Activated T-helper 1 cell treated with anti-CD3 and anti-CD28 coated beads, Interleukin-12 subunit alpha, Interleukin-12 subunit beta, Interleukin-2, Interleukin-4 antibody, amounts not matched to agents 30 ng/mL and 10 ng/mL and 1 ng/mL, durations not matched to agents 14 hours and 24 hours and 36 hours (primary cell): ENCODE data around the gene MAML3. TPM values are rescaled to one million over a fixed set of nuclear protein-coding genes. Genes with fewer than 3 reads are reported as not detected.

Source experiments
- DNase-seq: peaks from one replicate; pipeline ENCODE4 v3.0.0; 2021; ENCODE audit warnings: low spot score
- H3K27ac Mint-ChIP-seq: one replicate; pipeline ENCODE4 v1.8.0; 2021; ENCODE audit warnings: mild to moderate bottlenecking, mixed read lengths
- H3K27me3 Mint-ChIP-seq: one replicate; pipeline ENCODE4 v1.8.0; 2022; ENCODE audit warnings: mild to moderate bottlenecking, moderate library complexity, mixed read lengths; ENCODE audit not compliant: insufficient read depth
- H3K36me3 Mint-ChIP-seq: one replicate; pipeline ENCODE4 v1.8.0; 2021; ENCODE audit warnings: low read depth, mixed read lengths
- H3K4me1 Mint-ChIP-seq: one replicate; pipeline ENCODE4 v1.8.0; 2021; ENCODE audit warnings: low read depth, mixed read lengths
- H3K4me3 Mint-ChIP-seq: one replicate; pipeline ENCODE4 v1.8.0; 2021; ENCODE audit warnings: mild to moderate bottlenecking, moderate library complexity, mixed read lengths
- H3K9me3 Mint-ChIP-seq: one replicate; pipeline ENCODE4 v1.8.0; 2021; ENCODE audit warnings: mixed read lengths
- intact Hi-C: fragments of 100-400 bp; cut with micrococcal nuclease; formaldehyde crosslinking; loops from one replicate; pipeline ENCODE4 v1.15.1; 2024
- total RNA-seq: library from RNA; stranded (reverse); gene quantifications from 2 replicates; pipeline ENCODE4 v1.2.3, GENCODE V29; 2022

The MAML3 gene
- total RNA-seq, 1 donor from 2014 or later = 0.47 TPM

DNA sequence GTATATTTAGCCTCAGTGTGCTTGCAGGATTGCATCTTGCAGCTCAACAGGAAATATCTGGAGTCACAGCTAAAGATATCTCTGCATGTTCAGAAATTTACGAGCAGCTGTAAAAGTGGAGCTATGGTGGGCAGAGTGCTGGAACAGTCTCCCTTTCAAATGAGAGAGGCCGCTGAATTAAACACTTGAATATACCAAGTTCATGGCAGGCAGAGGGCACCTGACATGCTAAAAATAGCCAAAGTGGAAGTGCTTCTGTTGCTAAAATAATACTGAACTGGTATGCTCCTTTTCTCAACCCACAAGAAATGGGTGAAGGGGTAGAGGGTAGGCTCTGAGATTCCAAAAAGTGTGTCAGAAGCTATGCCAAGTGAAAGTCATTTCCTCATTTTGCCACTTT lies 390.3 kb downstream of the MAML3 start:
- H3K36me3 Mint-ChIP-seq = no peaks in the 10 kb centered on the region
- intact Hi-C loops = no loop called here
- no peaks in the 10 kb centered on the region for H3K9me3 Mint-ChIP-seq
- H3K27ac Mint-ChIP-seq = no peak overlapping the region
- no peak overlapping the region for H3K4me3 Mint-ChIP-seq
- no peak for DNase-seq
- H3K4me1 Mint-ChIP-seq = no peaks in the 10 kb centered on the region
- H3K27me3 Mint-ChIP-seq = peaks cover 11% of the 10 kb centered on the region

GRCh38 chr4:139763205-139763604 lies 390.8 kb downstream of the MAML3 start:
- peaks cover 13% of the 10 kb centered on the region for H3K27me3 Mint-ChIP-seq
- no peak overlapping the region for H3K4me3 Mint-ChIP-seq
- DNase-seq = no peak
- no peaks in the 10 kb centered on the region for H3K9me3 Mint-ChIP-seq
- intact Hi-C loops = no loop called here
- H3K4me1 Mint-ChIP-seq = no peaks in the 10 kb centered on the region
- no peaks in the 10 kb centered on the region for H3K36me3 Mint-ChIP-seq
- H3K27ac Mint-ChIP-seq = no peak overlapping the region

DNA sequence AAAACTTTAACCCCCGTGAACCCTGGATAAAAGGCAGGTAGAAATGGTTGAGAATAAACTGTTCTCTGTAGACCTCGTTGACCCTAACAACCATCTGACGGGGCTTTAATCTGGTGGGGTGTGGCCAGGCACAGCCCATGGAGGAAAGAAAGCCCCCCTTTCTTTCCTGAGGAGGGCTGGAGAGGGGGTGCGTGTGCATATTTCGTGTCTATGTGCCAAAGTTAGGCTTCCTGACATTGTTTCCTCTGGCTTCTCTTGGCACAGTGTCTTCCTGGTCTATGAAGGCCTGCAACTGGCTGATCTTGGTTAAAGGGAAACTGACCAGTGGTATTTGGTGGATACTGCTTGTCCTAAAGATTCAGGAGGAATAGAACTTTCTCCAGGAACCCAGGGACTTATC lies 391.3 kb downstream of the MAML3 start:
- Mint-ChIP-seq H3K36me3 (no peaks in the 10 kb centered on the region), H3K4me1 (no peaks in the 10 kb centered on the region), H3K27ac (no peak overlapping the region), H3K27me3 (peaks cover 13% of the 10 kb centered on the region), H3K9me3 (no peaks in the 10 kb centered on the region), H3K4me3 (no peak overlapping the region)
- intact Hi-C loops = no loop called here
- DNase-seq = no peak

DNA sequence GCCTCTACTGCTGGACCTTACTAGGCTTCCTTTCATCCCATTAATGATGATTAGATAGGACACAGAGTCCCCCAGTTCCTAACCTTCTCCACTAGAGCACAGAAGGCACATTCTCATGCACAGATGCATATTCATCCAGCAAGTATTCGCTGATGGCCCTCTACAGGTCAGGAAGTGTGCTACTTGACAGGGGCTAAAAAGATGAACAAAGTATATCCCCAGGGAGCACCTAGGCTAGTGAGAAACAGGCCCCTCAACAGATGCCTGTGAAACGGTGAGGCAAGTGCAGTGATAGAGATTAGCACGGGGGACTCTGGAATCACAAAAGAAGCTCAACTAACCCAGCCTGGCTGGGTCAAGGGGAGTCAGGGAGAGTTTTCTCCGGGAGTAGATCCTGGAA lies 392.5 kb downstream of the MAML3 start:
- no peak for DNase-seq
- intact Hi-C loops = no loop called here
- Mint-ChIP-seq H3K36me3 (no peaks in the 10 kb centered on the region), H3K4me1 (no peaks in the 10 kb centered on the region), H3K27ac (no peak overlapping the region), H3K9me3 (no peaks in the 10 kb centered on the region), H3K27me3 (peaks cover 11% of the 10 kb centered on the region), H3K4me3 (no peak overlapping the region)

- Mint-ChIP-seq H3K27ac (no peak overlapping the region), H3K4me3 (no peak overlapping the region), H3K36me3 (no peaks in the 10 kb centered on the region), H3K27me3 (peaks cover 15% of the 10 kb centered on the region), H3K9me3 (no peaks in the 10 kb centered on the region), H3K4me1 (no peaks in the 10 kb centered on the region)
- no peak for DNase-seq
- intact Hi-C loops = no loop called here
Measured at GRCh38 chr4:139760567-139760966, 393.4 kb downstream of the MAML3 start.

DNA sequence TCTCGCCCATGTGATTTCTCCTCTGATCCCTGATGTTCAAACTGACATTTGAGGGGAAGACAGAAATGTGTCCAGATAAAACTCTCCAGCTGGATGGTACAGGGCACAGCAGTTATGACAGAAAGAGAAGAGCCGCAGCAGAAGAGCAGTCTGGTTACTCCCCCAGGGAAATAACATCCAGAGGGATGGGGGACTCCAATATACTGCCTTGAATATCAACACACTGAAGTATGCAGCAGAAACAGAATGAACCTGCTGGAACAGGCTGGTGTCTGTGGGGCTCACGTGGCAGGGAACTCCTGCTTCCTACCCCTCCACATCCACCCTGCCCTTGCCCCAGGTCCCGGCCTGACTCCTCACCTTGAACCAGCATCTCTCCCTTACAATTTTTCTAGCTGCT lies 394.9 kb downstream of the MAML3 start:
- intact Hi-C loops = no loop called here
- no peaks in the 10 kb centered on the region for H3K9me3 Mint-ChIP-seq
- H3K4me1 Mint-ChIP-seq = no peaks in the 10 kb centered on the region
- H3K4me3 Mint-ChIP-seq = no peak overlapping the region
- peaks cover 15% of the 10 kb centered on the region for H3K27me3 Mint-ChIP-seq
- H3K27ac Mint-ChIP-seq = no peak overlapping the region
- H3K36me3 Mint-ChIP-seq = no peaks in the 10 kb centered on the region
- no peak for DNase-seq

DNA sequence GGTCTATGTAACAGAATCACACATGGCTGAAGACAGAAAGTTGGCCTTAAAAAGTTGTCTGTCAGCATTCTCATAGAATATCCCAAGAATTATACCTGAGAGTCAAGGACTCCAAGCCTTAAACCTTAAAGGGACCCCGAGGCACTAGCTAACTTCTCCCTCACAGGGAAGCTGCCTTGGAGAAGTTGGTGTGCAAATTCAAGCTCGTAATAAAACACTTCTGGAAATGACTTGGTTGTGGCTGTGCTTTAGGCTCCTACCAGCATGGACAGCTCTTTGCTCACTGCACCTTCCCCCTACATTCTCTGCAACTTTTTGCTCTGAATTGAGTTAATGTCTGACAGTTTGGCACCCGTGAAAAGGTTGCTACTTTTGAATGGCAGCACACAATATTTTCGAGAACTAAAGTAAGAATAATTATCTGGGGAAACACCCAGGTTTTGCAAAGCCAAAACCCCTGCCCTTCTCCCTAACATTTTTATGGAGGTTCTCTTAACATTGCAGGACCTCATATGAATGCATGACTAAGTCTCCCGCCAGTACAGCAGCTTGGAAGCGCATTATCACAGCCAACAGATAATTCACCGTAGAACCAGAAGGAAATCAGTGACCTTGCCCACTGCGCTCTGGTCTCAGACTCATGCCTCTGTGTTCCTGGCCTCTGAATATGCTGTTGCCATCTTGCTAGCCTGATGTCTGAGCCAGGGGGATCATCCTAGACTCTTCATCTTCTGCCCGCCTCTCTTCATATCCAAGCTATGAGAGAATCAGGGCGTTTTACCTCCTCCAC lies 397.4 kb downstream of the MAML3 start:
- Mint-ChIP-seq H3K4me1 (no peaks in the 10 kb centered on the region), H3K27ac (no peak overlapping the region), H3K9me3 (no peaks in the 10 kb centered on the region), H3K4me3 (no peak overlapping the region), H3K27me3 (peaks cover 14% of the 10 kb centered on the region), H3K36me3 (no peaks in the 10 kb centered on the region)
- intact Hi-C loops = no loop called here
- DNase-seq = no peak

GRCh38 chr4:139754938-139755337 lies 399.0 kb downstream of the MAML3 start:
- Mint-ChIP-seq H3K36me3 (no peaks in the 10 kb centered on the region), H3K27me3 (peaks cover 12% of the 10 kb centered on the region), H3K4me3 (no peak overlapping the region), H3K9me3 (no peaks in the 10 kb centered on the region), H3K4me1 (no peaks in the 10 kb centered on the region), H3K27ac (no peak overlapping the region)
- intact Hi-C loops = no loop called here
- no peak for DNase-seq

GRCh38 chr4:139753686-139754085 lies 400.3 kb downstream of the MAML3 start:
- H3K27me3 Mint-ChIP-seq = peaks cover 12% of the 10 kb centered on the region
- H3K36me3 Mint-ChIP-seq = no peaks in the 10 kb centered on the region
- DNase-seq = no peak
- no peaks in the 10 kb centered on the region for H3K4me1 Mint-ChIP-seq
- no peak overlapping the region for H3K27ac Mint-ChIP-seq
- intact Hi-C loops = no loop called here
- H3K4me3 Mint-ChIP-seq = no peak overlapping the region
- no peaks in the 10 kb centered on the region for H3K9me3 Mint-ChIP-seq

DNA sequence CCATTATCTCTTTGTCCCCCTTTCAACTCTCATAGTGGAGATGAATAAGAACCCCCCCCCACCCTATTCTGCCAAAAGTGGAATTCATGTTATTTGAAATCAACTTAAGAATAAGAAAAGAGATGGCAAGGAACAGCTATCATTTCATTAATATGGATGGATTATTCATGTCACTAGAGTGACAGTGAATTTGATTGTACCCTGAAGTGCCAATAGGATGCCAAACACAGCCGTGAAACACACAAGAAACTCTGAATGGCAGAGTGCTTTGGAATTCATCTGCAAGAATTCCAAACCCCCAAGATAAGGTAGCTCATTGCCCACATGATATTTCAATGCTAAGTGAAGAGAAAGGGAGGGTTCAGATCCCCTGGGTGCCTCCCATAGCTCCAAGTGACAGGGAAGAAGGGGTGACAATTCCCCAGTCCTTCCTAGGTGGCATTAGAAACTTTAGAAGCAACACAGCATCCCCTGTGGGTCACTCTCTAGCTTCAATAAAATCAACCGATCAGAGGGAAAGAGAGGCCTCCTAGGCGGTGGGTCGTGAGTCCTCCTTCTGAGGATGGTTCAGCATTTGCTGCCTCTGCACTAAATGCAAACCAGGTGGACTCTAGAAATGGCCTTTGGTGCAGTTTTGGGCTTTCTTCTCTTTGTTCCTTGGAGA lies 404.0 kb downstream of the MAML3 start:
- intact Hi-C loops = no loop called here
- Mint-ChIP-seq H3K4me3 (no peak overlapping the region), H3K36me3 (no peaks in the 10 kb centered on the region), H3K27me3 (peaks cover 3% of the 10 kb centered on the region), H3K4me1 (no peaks in the 10 kb centered on the region), H3K9me3 (no peaks in the 10 kb centered on the region), H3K27ac (peak overlapping the region; percentile 12)
- DNase-seq = no peak

- H3K36me3 Mint-ChIP-seq = no peaks in the 10 kb centered on the region
- intact Hi-C loops = no loop called here
- no peak overlapping the region for H3K27ac Mint-ChIP-seq
- H3K4me3 Mint-ChIP-seq = no peak overlapping the region
- H3K27me3 Mint-ChIP-seq = peaks cover 3% of the 10 kb centered on the region
- no peak for DNase-seq
- H3K4me1 Mint-ChIP-seq = no peaks in the 10 kb centered on the region
- H3K9me3 Mint-ChIP-seq = no peaks in the 10 kb centered on the region
Measured at GRCh38 chr4:139749338-139749737, 404.6 kb downstream of the MAML3 start.

- intact Hi-C loops = no loop called here
- Mint-ChIP-seq H3K4me3 (no peak overlapping the region), H3K36me3 (no peaks in the 10 kb centered on the region), H3K27ac (no peak overlapping the region), H3K9me3 (no peaks in the 10 kb centered on the region), H3K27me3 (no peaks in the 10 kb centered on the region), H3K4me1 (no peaks in the 10 kb centered on the region)
- no peak for DNase-seq
Measured at GRCh38 chr4:139746431-139747171, 407.4 kb downstream of the MAML3 start.

DNA sequence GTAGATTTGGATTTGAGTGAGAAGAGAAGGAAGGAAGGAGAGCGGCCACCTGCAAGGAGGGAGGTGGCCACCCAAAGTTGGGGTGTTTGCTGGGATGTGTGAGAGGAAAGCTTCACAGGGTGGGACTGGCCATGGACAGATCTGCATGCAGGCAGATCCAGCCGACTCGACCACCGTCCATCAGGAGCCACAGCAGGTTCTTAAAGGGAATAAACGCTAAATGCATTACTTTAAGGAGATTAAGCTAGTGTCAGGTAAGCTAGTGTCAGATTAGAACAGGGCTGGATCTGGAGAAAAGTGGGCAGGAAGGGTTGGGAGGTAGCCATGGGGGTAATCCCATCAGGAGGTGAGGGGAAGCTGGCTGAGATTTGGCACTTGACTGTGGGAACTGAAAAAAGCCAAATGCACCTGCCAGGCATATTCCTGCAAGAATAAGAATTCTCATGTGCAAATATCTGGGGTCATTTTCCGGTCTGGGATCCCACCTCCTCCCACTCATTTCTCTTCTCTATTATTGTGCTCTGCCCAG lies 408.8 kb downstream of the MAML3 start:
- DNase-seq = no peak
- H3K27ac Mint-ChIP-seq = no peak overlapping the region
- no peaks in the 10 kb centered on the region for H3K4me1 Mint-ChIP-seq
- H3K4me3 Mint-ChIP-seq = no peak overlapping the region
- intact Hi-C loops = no loop called here
- H3K27me3 Mint-ChIP-seq = peaks cover 3% of the 10 kb centered on the region
- no peaks in the 10 kb centered on the region for H3K9me3 Mint-ChIP-seq
- H3K36me3 Mint-ChIP-seq = no peaks in the 10 kb centered on the region
